ENCODE data around the gene SEPTIN10.
"Not testable (repeated sequence)": the region's sequence is repeated elsewhere in the genome, so short reads cannot be mapped to it uniquely, and the experiment has no call there.

Gene SEPTIN10

GRCh38 chr2:109597283-109597682 is 16.5 kb downstream of the SEPTIN10 start:
- no peak for DNase-seq

- DNase-seq: no peak
Measured at GRCh38 chr2:109595644-109596043, 18.1 kb downstream of the SEPTIN10 start.

- DNase-seq: no peak
Measured at GRCh38 chr2:109594246-109594885, 19.4 kb downstream of the SEPTIN10 start.

GRCh38 chr2:109592905-109593304 is 20.9 kb downstream of the SEPTIN10 start:
- no peak for DNase-seq

- DNase-seq: no peak
Measured at GRCh38 chr2:109591206-109591605, 22.6 kb downstream of the SEPTIN10 start.

GRCh38 chr2:109586687-109587086 is 27.1 kb downstream of the SEPTIN10 start:
- no peak for DNase-seq

GRCh38 chr2:109582928-109583895 is 30.6 kb downstream of the SEPTIN10 start:
- no peak for DNase-seq

GRCh38 chr2:109577630-109578029 is 36.1 kb downstream of the SEPTIN10 start:
- not testable (repeated sequence) for DNase-seq

GRCh38 chr2:109575373-109575772 is 38.4 kb downstream of the SEPTIN10 start:
- DNase-seq: no peak

GRCh38 chr2:109563980-109564550 is 49.7 kb downstream of the SEPTIN10 start:
- DNase-seq: no peak

- no peak for DNase-seq
Measured at GRCh38 chr2:109563288-109563687, 50.5 kb downstream of the SEPTIN10 start.

- no peak for DNase-seq
Measured at GRCh38 chr2:109562421-109562820, 51.3 kb downstream of the SEPTIN10 start.

GRCh38 chr2:109560265-109560664 is 53.5 kb downstream of the SEPTIN10 start:
- DNase-seq: no peak

GRCh38 chr2:109558076-109558882 is 55.5 kb downstream of the SEPTIN10 start:
- DNase-seq: no peak

GRCh38 chr2:109557309-109557708 is 56.5 kb downstream of the SEPTIN10 start:
- DNase-seq: no peak

- DNase-seq: no peak
Measured at GRCh38 chr2:109555346-109555900, 58.3 kb downstream of the SEPTIN10 start.

- no peak for DNase-seq
Measured at GRCh38 chr2:109554758-109555157, 59.0 kb downstream of the SEPTIN10 start.

GRCh38 chr2:109549016-109549590 is 64.7 kb downstream of the SEPTIN10 start:
- no peak for DNase-seq

- DNase-seq: no peak
Measured at GRCh38 chr2:109547280-109547679, 66.5 kb downstream of the SEPTIN10 start.

GRCh38 chr2:109545828-109546713 is 67.7 kb downstream of the SEPTIN10 start:
- DNase-seq: peak; percentile 82

- no peak for DNase-seq
Measured at GRCh38 chr2:109542384-109542783, 71.4 kb downstream of the SEPTIN10 start.

Measured in activated CD8-positive, alpha-beta memory T cell treated with anti-CD3 and anti-CD28 coated beads, Interleukin-2, amount 50 U/mL, for 48 hours (primary cell).